Kidney (tissue), 14 donors: Measurements from ENCODE around the gene RUFY3. TPM values are rescaled to one million over a fixed set of nuclear protein-coding genes. Genes with fewer than 3 reads are reported as not detected.

ENCODE experiments used
- DNase-seq, 5 donors: peaks; one replicate each; pipeline ENCODE4 v3.0.0-alpha.2; 2013 to 2020
- FAIRE-seq: peaks from 2 replicates; lab custom pipeline; 2012; peaks lifted over from hg19 to GRCh38; lab: Jason Lieb, UNC
- H3K27ac ChIP-seq, 2 donors: one replicate each; pipeline ENCODE4 v1.7.0; 2013; ENCODE audit warnings: low read depth in 2 of 2, low read length in 2 of 2, inconsistent platforms in 1 of 2
- H3K27me3 ChIP-seq: one replicate; pipeline ENCODE4 v1.7.1; 2013; ENCODE audit warnings: low read length, inconsistent platforms; ENCODE audit not compliant: control insufficient read depth, insufficient read depth
- H3K36me3 ChIP-seq, 3 donors: one replicate each; pipeline versions ENCODE4 v1.7.0 to v1.7.1; 2013; ENCODE audit warnings: low read length in 3 of 3, control low read depth in 1 of 3, inconsistent platforms in 1 of 3; ENCODE audit not compliant: insufficient read depth in 3 of 3, control insufficient read depth in 2 of 3
- H3K4me1 ChIP-seq, 3 donors: one replicate each; pipeline versions ENCODE4 v1.7.0 to v1.7.1; 2013; ENCODE audit warnings: low read length in 3 of 3, inconsistent platforms in 1 of 3, low read depth in 1 of 3; ENCODE audit not compliant: control insufficient read depth in 2 of 3, insufficient read depth in 2 of 3
- H3K4me3 ChIP-seq, 3 donors: one replicate each; pipeline versions ENCODE4 v1.7.0 to v1.8.1; 2013; ENCODE audit warnings: low read length in 3 of 3, control low read depth in 1 of 3, inconsistent platforms in 1 of 3
- H3K9ac ChIP-seq, 3 donors: one replicate each; pipeline versions ENCODE4 v1.7.0 to v1.7.1; 2013; ENCODE audit warnings: low read length in 3 of 3, control low read depth in 1 of 3, inconsistent platforms in 1 of 3
- H3K9me3 ChIP-seq, 3 donors: one replicate each; pipeline versions ENCODE4 v1.7.0 to v1.7.1; 2013; ENCODE audit warnings: low read length in 3 of 3, control low read depth in 1 of 3, inconsistent platforms in 1 of 3; ENCODE audit not compliant: control insufficient read depth in 2 of 3, insufficient read depth in 1 of 3
- intact Hi-C: fragments of 100-400 bp; cut with DNase I; formaldehyde crosslinking; loops from one replicate; pipeline ENCODE4 v1.11.1; 2022
- polyA plus RNA-seq: library from polyadenylated mRNA; stranded (reverse); fragments of 350-450 nt; fragmentation: Illumina TruSeq; extraction: RNeasy Lipid Tissue Mini Kit (QIAGEN cat#74804); gene quantifications from one replicate; pipeline ENCODE4 v1.2.3, GENCODE V29; 2014; ENCODE audit warnings: low read depth, low replicate concordance; ENCODE audit not compliant: insufficient read depth
- total RNA-seq: library from RNA; stranded (reverse); fragmentation: NEBNext Ultra II Directional; extraction: Animal tissue kit (Norgen Biotek cat#: 25700); gene quantifications from one replicate; pipeline ENCODE4 v1.2.1, GENCODE V29; 2021
- TF ChIP-seq, protein P1 (sequence below): IDR thresholded peaks from 3 replicates; pipeline ENCODE4 v1.5.1; 2012; ENCODE audit warnings: mild to moderate bottlenecking, moderate library complexity, borderline replicate concordance; ENCODE audit not compliant: insufficient read depth; ENCODE audit errors: extremely low read depth
- donor health status: control.
- donor health status: control.
- donor health status: control.
- donor health status: control.
- donor health status: control.
- donor health status: DM: yes; HTN: yes; CAD: no.
- donor health status: Normal renal cell carcinoma (clear cell type).

RUFY3 gene
- total and polyA plus RNA-seq, 2 donors from 2014 or later: 40.6 to 72.5 TPM

DNA sequence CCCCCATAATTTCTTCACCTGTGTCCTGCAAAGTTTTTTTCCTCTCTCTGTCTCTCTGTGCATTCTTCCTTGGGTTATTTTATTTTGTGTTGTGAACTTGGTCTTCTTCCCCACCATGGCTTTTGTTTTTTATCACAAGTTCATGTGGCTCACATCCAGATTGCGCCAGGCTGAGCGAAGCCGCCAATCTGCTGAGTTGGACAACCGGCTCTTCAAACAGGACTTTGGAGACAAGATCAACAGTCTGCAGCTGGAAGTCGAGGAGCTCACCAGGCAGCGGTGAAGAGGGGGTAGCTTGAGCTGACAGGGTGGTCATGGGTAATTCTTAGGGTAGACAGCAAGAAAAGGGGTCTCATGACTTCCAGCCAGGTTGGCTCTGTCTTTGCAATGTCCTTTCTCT lies 71.9 kb downstream of the RUFY3 start:
- no peak overlapping the region for H3K4me3 ChIP-seq
- no peaks in the 10 kb centered on the region for H3K9me3 ChIP-seq
- intact Hi-C loops: no loop called here
- H3K9ac ChIP-seq: no peak overlapping the region
- H3K36me3 ChIP-seq: peaks cover 4 to 34% (median 20%) of the 10 kb centered on the region in 3 donors
- H3K4me1 ChIP-seq: no peaks in the 10 kb centered on the region
- DNase-seq (no peak), FAIRE-seq (no peak)
- TF ChIP-seq, protein P1, sequence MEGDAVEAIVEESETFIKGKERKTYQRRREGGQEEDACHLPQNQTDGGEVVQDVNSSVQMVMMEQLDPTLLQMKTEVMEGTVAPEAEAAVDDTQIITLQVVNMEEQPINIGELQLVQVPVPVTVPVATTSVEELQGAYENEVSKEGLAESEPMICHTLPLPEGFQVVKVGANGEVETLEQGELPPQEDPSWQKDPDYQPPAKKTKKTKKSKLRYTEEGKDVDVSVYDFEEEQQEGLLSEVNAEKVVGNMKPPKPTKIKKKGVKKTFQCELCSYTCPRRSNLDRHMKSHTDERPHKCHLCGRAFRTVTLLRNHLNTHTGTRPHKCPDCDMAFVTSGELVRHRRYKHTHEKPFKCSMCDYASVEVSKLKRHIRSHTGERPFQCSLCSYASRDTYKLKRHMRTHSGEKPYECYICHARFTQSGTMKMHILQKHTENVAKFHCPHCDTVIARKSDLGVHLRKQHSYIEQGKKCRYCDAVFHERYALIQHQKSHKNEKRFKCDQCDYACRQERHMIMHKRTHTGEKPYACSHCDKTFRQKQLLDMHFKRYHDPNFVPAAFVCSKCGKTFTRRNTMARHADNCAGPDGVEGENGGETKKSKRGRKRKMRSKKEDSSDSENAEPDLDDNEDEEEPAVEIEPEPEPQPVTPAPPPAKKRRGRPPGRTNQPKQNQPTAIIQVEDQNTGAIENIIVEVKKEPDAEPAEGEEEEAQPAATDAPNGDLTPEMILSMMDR: no peak
- H3K27ac ChIP-seq: no peak overlapping the region
- no peaks in the 10 kb centered on the region for H3K27me3 ChIP-seq

DNA sequence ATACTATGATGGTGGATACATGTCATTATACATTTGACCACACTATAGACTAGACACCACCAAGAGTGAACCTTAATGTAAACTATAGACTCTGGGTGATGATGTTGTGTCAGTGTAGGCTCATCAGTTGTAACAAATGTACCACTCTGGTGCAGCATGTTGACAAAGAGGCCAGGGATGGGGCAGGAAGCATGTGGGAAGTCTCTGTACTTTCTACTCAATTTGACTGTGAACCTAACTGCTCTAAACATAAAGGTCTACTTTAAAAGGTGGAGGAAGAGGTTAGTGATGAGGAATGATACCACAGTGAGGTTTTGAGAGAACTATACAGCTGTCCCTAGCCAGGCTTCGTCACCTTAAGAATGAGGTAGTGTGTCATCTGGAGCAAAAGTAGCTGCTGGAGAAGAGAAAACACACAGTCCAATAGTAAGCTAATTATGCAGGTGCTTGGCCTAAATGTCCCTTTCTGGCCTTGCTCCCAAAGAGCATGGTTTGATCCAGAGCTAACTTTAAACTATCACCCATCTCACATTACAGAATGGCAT lies 79.6 kb downstream of the RUFY3 start:
- FAIRE-seq: no peak
- TF ChIP-seq, protein P1: no peak
- intact Hi-C loops: no loop called here

DNA sequence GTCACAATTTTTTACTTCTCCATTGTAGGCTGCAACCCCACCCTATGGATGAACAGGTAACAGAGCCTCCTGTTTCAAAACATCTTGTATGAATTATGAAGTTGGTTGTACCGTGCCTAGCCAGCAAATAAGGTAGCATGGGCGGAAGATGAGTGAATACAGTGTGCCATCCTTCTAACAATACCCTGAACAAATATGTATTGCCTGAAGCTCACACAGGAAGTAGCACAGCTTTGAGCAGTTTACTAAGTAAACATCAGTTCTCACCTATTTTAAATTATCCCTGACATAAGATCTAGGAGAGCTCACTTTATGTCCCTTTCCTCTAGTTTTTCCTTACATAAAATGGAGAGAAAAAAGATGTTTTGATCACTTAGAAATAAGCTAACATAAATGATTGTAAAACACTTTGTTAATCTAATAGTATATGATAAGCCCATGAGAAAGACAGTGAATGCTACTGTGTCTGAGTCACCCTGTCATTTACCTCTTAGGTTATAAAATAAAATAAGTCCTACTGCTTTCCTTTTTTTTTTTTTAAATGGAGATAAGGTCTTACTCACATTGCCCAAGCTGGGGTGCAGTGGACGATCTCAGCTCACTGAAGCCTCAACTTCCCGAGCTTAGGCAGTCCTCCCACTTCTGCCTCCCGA lies 81.3 kb downstream of the RUFY3 start:
- H3K27ac ChIP-seq: no peak overlapping the region
- no peak for DNase-seq
- peaks cover 2 to 18% (median 8%) of the 10 kb centered on the region in 3 donors for H3K36me3 ChIP-seq
- no peak overlapping the region for H3K4me3 ChIP-seq
- no peak for FAIRE-seq
- H3K27me3 ChIP-seq: no peaks in the 10 kb centered on the region
- H3K4me1 ChIP-seq: no peaks in the 10 kb centered on the region
- no peak overlapping the region for H3K9ac ChIP-seq
- TF ChIP-seq, protein P1: no peak
- intact Hi-C loops: no loop called here
- no peaks in the 10 kb centered on the region for H3K9me3 ChIP-seq

More for the DNA sequence above, 79.6 kb downstream of the RUFY3 start:
- H3K27ac ChIP-seq: no peak overlapping the region
- peaks cover 2 to 16% (median 8%) of the 10 kb centered on the region in 3 donors for H3K36me3 ChIP-seq
- H3K9ac ChIP-seq: no peak overlapping the region
- no peak for DNase-seq
- no peaks in the 10 kb centered on the region for H3K9me3 ChIP-seq
- H3K27me3 ChIP-seq: no peaks in the 10 kb centered on the region
- H3K4me3 ChIP-seq: no peak overlapping the region
- H3K4me1 ChIP-seq: no peaks in the 10 kb centered on the region

DNA sequence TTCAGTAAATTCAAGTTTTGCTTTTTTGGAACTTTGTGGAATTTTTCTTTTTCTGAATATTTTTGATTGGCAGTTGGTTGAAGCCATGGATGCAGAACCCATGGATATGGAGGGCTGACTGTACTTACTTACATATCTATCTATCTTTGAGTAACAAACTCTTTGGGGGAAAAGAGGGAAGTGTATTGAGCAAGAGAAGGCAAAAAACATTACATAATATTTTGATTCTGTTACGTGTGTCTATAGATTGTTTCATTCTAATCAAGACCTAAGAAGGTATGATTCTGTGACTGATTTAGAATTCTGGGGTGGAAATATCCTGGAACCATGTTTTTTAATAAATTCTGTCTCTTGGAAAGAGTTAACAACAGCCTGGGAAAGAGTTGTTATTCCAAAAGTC lies 86.4 kb downstream of the RUFY3 start:
- H3K9me3 ChIP-seq: no peaks in the 10 kb centered on the region
- H3K9ac ChIP-seq: no peak overlapping the region
- H3K27ac ChIP-seq: no peak overlapping the region
- no peak for DNase-seq
- TF ChIP-seq, protein P1: no peak
- FAIRE-seq: no peak
- H3K4me3 ChIP-seq: no peak overlapping the region
- intact Hi-C loops: no loop called here
- H3K4me1 ChIP-seq: no peaks in the 10 kb centered on the region
- peaks cover 0 to 18% (median 2%) of the 10 kb centered on the region in 3 donors for H3K36me3 ChIP-seq
- no peaks in the 10 kb centered on the region for H3K27me3 ChIP-seq
